Measurements from ENCODE around the gene ULBP3.

GRCh38 chr6:150056916-150057315 is 12.0 kb downstream of the ULBP3 start:
- TF ChIP-seq EZH2 (conservative IDR thresholded peaks at IDR 0.05; ENCODE audit: low read depth, low read length), result no peak
- TF ChIP-seq FOXA3 (CRISPR knock-in tag; IDR thresholded peaks at IDR 0.05), result no peak
- TF ChIP-seq RERE (CRISPR knock-in tag; IDR thresholded peaks at IDR 0.05; ENCODE audit: low read depth), result no peak
- no peak for TF ChIP-seq NR3C1 (CRISPR knock-in tag; IDR thresholded peaks at IDR 0.05)
- no peak for TF ChIP-seq MAX (IDR thresholded peaks at IDR 0.05)
- TF ChIP-seq SSRP1 (CRISPR knock-in tag; IDR thresholded peaks at IDR 0.05), result no peak
- TF ChIP-seq MAZ (IDR thresholded peaks at IDR 0.05; ENCODE audit: borderline replicate concordance, low read depth, low read length), result no peak
- no peak for TF ChIP-seq MAZ (CRISPR knock-in tag; IDR thresholded peaks at IDR 0.05; ENCODE audit: low read depth)
- no peak for TF ChIP-seq MEIS2 (CRISPR knock-in tag; IDR thresholded peaks at IDR 0.05)
- no peak for TF ChIP-seq CTCF (CRISPR knock-in tag; IDR thresholded peaks at IDR 0.05)
- no peak for TF ChIP-seq HNRNPH1 (optimal IDR thresholded peaks at IDR 0.05; ENCODE audit: low read depth, low read length)
- TF ChIP-seq POLR2A (IDR thresholded peaks at IDR 0.05; ENCODE audit: insufficient read depth in 1 of 2, low read depth in 2 of 2, low read length in 2 of 2), result no peak
- TF ChIP-seq CREM (IDR thresholded peaks at IDR 0.05), result no peak
- no peak for TF ChIP-seq CREM (CRISPR knock-in tag; IDR thresholded peaks at IDR 0.05)
- no peak for TF ChIP-seq ARNT2 (CRISPR knock-in tag; IDR thresholded peaks at IDR 0.05; ENCODE audit: low read depth)
- no peak for TF ChIP-seq DPF2 (CRISPR knock-in tag; IDR thresholded peaks at IDR 0.05; ENCODE audit: borderline replicate concordance, low read depth)
